LNCAP (cell line): ENCODE results near the gene TUBE1.

ENCODE experiments used
- TF ChIP-seq, protein P1 (sequence below): fragments of 450-650 bp; IDR thresholded peaks from 2 replicates; pipeline ENCODE4 v1.5.1; 2017; ENCODE audit warnings: mild to moderate bottlenecking

TUBE1 gene

DNA sequence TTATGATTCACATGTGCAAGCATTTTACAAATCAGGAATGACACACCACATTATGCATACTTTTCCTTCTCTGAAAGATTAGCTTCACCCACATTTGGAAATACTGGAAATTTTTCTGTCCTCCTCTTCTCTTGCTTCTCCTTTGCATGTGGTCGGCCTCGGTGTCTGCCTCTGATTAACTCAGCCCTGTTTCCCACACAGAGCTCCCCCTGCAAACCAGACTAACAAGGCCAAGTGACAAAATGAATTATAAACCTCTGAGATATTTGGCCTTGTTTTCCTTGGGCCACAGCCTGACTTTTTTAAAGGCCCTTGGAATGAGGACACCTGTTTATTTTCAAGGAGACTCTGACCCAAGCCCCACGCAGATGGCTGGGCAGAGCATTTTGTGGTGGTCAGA, 42.4 kb downstream of the TUBE1 start:
- TF ChIP-seq, protein P1, sequence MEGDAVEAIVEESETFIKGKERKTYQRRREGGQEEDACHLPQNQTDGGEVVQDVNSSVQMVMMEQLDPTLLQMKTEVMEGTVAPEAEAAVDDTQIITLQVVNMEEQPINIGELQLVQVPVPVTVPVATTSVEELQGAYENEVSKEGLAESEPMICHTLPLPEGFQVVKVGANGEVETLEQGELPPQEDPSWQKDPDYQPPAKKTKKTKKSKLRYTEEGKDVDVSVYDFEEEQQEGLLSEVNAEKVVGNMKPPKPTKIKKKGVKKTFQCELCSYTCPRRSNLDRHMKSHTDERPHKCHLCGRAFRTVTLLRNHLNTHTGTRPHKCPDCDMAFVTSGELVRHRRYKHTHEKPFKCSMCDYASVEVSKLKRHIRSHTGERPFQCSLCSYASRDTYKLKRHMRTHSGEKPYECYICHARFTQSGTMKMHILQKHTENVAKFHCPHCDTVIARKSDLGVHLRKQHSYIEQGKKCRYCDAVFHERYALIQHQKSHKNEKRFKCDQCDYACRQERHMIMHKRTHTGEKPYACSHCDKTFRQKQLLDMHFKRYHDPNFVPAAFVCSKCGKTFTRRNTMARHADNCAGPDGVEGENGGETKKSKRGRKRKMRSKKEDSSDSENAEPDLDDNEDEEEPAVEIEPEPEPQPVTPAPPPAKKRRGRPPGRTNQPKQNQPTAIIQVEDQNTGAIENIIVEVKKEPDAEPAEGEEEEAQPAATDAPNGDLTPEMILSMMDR = no peak

DNA sequence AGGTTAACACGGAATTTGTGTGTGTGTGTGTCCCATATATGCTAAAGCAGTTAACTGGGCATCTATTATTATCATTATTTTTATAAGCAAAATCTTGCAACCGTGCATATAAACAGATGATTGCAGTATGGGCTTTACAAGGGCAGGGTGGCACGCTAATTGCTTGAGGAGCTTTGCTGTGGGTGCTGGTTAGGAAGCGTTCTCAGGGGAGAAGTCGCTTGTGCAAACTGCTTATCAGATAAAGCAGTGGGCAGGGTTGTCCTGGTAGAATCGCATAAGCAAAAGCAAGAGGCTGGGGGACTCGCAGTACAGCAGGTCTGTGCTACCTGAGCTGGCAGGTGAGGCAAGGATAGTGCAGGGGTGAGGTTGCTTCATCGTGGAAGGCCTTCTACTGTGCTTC, 43.1 kb downstream of the TUBE1 start:
- TF ChIP-seq, protein P1 = no peak

DNA sequence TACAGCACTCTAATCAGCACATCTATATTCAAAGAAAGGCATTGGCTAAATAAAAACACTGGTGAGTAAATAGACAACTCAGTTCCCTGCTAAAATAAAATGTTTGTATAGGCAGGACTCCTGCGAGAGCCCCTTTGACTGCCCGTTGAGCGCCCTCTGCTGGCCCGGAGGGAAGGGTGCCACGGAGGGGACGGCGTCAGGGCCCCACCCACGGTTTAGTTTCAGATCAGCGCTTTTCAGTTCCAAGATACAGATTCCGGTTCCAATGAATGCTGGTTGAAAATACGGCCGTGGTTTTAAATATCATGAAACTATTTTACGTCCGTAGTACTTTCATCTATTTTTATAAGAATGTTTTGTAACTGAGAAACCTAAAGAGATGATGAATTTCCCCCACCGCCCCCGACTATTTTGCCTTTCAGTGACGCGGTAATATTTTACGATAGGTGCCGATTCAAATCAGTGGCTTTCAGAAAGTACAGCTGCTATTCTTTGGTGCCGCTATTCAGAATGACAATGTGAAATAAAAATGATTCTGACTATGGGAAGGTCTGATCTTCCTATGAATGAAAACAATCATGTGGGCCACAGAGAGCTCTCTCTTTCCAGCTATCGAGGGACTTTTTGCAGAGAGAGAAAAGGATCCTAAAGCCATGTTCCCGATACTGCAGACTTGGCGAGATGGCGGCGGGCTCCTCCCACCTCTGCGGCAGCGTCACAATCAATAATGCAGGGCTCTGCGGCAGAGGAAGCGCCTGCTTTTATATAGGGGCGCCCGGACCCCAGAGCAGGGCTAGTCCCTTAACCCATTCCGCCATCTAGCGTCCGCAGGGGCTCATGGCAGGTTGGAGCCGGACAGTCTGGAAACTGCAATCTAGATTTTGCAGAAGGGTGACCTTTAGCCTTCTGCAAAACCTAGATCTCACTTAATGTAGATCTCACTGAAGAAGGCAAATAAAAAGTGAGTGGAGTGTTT, 44.0 kb downstream of the TUBE1 start:
- TF ChIP-seq, protein P1 = peak; percentile 92

DNA sequence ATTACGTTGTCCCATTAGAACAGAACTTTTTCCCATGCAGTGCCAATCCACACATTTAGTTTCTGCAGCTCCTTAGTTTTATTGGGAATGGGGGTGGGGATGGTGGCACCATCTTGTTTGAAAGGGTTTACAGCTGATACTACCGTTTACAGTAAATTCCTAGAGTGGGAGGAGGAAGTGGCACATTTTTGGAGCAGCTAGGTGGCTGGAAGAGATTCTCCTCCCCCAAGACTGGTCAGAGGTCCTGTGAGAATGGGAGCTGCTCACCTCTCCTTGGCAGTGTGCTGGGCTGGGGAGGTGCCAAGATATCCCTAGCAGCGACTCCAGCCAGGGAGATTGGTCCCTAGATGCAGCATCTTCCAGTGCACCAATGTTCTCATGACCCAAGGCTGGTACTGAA, 45.7 kb downstream of the TUBE1 start:
- TF ChIP-seq, protein P1 = no peak

DNA sequence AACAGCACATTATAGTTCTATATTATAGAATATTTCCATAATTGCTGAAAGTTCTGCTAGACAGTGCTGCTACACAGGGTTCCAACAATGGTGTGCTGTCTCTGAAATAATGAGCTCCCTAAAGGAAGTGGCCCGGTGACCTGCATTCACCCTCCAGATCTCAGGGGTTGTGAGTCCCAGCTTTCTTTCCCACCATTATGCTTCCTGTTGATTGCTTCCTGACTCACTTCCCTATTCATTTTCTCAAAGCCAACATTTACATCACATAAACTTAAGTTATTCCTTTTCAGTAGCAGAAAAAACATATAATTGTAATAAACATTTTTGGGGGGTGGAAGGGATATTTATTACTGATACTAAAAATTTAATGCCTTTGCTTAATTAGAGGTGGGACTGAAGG, 46.3 kb downstream of the TUBE1 start:
- TF ChIP-seq, protein P1 = no peak

DNA sequence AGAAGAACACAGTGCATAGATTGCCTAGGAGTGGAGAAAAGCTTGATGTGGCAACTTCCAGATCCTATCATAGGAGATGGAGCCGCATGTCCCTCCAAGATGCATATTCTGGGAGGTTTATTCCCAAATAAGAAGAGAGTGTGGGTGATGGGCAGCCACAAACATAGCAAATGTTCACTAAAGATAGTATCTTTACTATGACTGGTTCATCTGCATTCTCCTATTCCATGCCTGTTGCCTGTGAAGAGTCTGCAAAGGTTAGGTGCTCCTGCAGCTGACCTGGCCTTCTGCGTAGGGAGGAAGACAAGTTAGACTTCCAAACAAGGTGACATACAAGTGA, 47.9 kb downstream of the TUBE1 start:
- TF ChIP-seq, protein P1 = no peak

DNA sequence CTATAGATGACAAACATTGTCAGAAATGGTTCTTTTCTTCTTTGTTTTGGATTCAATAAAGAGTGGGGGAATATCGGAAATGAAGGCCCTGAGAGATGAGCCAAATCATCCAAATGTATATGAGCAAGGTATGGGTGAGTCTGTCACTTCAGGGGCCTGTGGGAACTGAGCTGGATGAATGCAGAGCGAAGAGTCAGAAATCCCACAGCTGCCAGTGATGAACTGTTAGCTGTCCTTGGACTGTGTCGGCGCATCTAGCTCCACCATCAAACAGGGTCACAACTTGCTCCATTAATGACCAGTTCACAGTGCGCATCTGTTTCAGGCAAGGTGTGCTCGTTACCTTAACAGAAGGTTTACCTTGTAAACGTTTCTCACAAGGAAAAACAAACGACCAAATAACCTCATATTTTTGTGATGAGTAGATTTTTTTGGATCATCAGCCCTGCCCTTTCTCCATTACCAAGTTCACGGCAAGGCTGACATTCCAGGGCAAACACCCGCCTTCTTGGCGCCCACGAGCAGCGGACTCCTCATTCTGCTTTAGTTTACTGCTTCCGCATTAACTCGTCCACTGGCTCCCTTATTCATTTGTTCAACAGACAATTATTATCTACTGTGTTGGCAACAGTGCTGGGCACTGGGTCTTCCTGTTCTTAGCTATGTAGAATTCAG, 48.4 kb downstream of the TUBE1 start:
- TF ChIP-seq, protein P1 = no peak
